ENCODE results near the gene ITGB3.

DNA sequence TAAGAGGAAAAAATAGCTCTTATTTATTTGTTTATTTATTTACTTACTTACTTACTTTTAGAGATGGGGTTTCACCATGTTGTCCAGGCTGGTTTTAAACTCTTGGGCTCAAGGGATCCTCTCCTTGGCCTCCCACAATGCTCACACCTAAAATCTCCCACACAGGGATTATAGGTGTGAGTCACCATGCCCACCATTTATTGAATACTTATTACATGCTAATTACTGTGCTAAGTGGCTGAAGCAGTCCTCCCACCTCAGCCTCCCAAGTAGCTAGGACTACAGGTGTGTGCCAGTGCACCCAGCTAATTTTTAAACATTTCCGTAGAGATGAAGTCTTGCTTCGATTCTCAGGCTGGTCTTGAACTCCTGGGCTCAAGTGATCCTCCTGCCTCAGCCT lies 11.0 kb upstream of the ITGB3 start:
- TF ChIP-seq, protein P1, sequence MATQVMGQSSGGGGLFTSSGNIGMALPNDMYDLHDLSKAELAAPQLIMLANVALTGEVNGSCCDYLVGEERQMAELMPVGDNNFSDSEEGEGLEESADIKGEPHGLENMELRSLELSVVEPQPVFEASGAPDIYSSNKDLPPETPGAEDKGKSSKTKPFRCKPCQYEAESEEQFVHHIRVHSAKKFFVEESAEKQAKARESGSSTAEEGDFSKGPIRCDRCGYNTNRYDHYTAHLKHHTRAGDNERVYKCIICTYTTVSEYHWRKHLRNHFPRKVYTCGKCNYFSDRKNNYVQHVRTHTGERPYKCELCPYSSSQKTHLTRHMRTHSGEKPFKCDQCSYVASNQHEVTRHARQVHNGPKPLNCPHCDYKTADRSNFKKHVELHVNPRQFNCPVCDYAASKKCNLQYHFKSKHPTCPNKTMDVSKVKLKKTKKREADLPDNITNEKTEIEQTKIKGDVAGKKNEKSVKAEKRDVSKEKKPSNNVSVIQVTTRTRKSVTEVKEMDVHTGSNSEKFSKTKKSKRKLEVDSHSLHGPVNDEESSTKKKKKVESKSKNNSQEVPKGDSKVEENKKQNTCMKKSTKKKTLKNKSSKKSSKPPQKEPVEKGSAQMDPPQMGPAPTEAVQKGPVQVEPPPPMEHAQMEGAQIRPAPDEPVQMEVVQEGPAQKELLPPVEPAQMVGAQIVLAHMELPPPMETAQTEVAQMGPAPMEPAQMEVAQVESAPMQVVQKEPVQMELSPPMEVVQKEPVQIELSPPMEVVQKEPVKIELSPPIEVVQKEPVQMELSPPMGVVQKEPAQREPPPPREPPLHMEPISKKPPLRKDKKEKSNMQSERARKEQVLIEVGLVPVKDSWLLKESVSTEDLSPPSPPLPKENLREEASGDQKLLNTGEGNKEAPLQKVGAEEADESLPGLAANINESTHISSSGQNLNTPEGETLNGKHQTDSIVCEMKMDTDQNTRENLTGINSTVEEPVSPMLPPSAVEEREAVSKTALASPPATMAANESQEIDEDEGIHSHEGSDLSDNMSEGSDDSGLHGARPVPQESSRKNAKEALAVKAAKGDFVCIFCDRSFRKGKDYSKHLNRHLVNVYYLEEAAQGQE (IDR thresholded peaks at IDR 0.05; ENCODE audit: insufficient read depth in 1 of 2, low read depth in 2 of 2, low read length in 2 of 2), result no peak
- TF ChIP-seq POLR2AphosphoS5 (IDR thresholded peaks at IDR 0.05; ENCODE audit: low read depth, low read length), result no peak
- no peak for TF ChIP-seq SIN3A (IDR thresholded peaks at IDR 0.05; ENCODE audit: borderline replicate concordance, insufficient read depth, low read length)
- TF ChIP-seq TAF1 (IDR thresholded peaks at IDR 0.05; ENCODE audit: borderline replicate concordance, insufficient read depth, low read length), result no peak
- TF ChIP-seq FOXP2 (optimal IDR thresholded peaks at IDR 0.05; ENCODE audit: borderline replicate concordance, extremely low read depth, extremely low read length, insufficient read depth), result no peak
